K562 (cell line): ENCODE measurements around the gene CLIP1. TPM values are rescaled to one million over a fixed set of nuclear protein-coding genes. Genes with fewer than 3 reads are reported as not detected.

Experiments
- ATAC-seq: fragments of 200-7000 bp; cut with Tn5 transposase; 3 replicates; pipeline ENCODE4 v1.9.1; 2020; ENCODE audit warnings: moderate library complexity
- BruUV-seq: library from RNA; stranded (reverse); fragments of 400-500 nt; replicated peaks from 2 replicates; lab custom pipeline; 2021; lab: Mats Ljungman, UMichigan
- CTCF ChIA-PET: fragments of 300-600 bp; formaldehyde crosslinking; extraction: SDS; loops from one replicate; lab custom pipeline; 2021; ENCODE audit warnings: low intra/inter-chr PET ratio; lab: Yijun Ruan, JAX
- POLR2A ChIA-PET: fragments of 300-600, 350-650 bp; sonication (Branson Sonifier 250); formaldehyde crosslinking; extraction: SDS; loops from one replicate; lab custom pipeline; 2021; ENCODE audit warnings: antibody characterized with exemption, inconsistent platforms; lab: Yijun Ruan, JAX
- DNase-seq, 4 experiments: peaks; one replicate each; pipeline versions ENCODE4 v3.0.0 to v3.0.0-alpha.2; 2011 to 2018; ENCODE audit warnings: low spot score in 3 of 4, mixed read lengths in 3 of 4; ENCODE audit errors: extremely low read depth in 1 of 4
- FAIRE-seq: peaks from 2 replicates; lab custom pipeline; 2011; peaks lifted over from hg19 to GRCh38; lab: Jason Lieb, UNC
- H2AFZ ChIP-seq: 2 replicates; pipeline ENCODE4 v1.6.0; 2011; ENCODE audit warnings: low read depth, low read length, control low read depth, inconsistent platforms
- H3K27ac ChIP-seq: fragments of 200-600 bp; 3 replicates; pipeline ENCODE4 v1.8.0; 2011; ENCODE audit warnings: low read depth, mild to moderate bottlenecking, control low read depth, inconsistent platforms, low read length, moderate library complexity, mixed read lengths; ENCODE audit errors: extremely low read depth
- H3K27me3 ChIP-seq, 2 experiments: fragments of 300-600 bp in 1 of 2; 2 replicates in 1 of 2; 3 replicates in 1 of 2; pipeline versions ENCODE4 v1.6.0 to v1.8.0; 2011; ENCODE audit warnings: inconsistent platforms in 2 of 2, low read length in 2 of 2, mild to moderate bottlenecking in 1 of 2, mixed read lengths in 1 of 2, moderate library complexity in 1 of 2; ENCODE audit not compliant: control insufficient read depth in 2 of 2, insufficient read depth in 2 of 2
- H3K36me3 ChIP-seq: fragments of 300-600 bp; 3 replicates; pipeline ENCODE4 v1.8.0; 2011; ENCODE audit warnings: mild to moderate bottlenecking, low read length, inconsistent platforms; ENCODE audit not compliant: control insufficient read depth, insufficient read depth
- H3K4me1 ChIP-seq, 2 experiments: fragments of 200-600 bp in 1 of 2; replicated peaks in 1 of 2; 2 replicates in 1 of 2; 3 replicates in 1 of 2; pipeline versions ENCODE4 v1.5.1 to v1.8.0; 2011; ENCODE audit warnings: inconsistent platforms in 2 of 2, low read length in 2 of 2, mild to moderate bottlenecking in 1 of 2, mixed read lengths in 1 of 2, moderate library complexity in 1 of 2; ENCODE audit not compliant: control insufficient read depth in 2 of 2, insufficient read depth in 2 of 2
- H3K4me2 ChIP-seq: 2 replicates; pipeline ENCODE4 v1.6.1; 2011; ENCODE audit warnings: low read length, control low read depth, inconsistent platforms, mixed read lengths; ENCODE audit not compliant: insufficient read depth
- H3K4me3 ChIP-seq: fragments of 200-600 bp; sonication (generic), shearing (Covaris generic); 2 replicates; pipeline ENCODE4 v1.5.1; 2016; ENCODE audit warnings: control low read depth, inconsistent platforms
- H3K79me2 ChIP-seq: fragments of 200-600 bp; 3 replicates; pipeline ENCODE4 v1.8.0; 2011; ENCODE audit warnings: low read length, inconsistent platforms; ENCODE audit not compliant: control insufficient read depth, insufficient read depth
- H3K9ac ChIP-seq, 2 experiments: 2 replicates each; pipeline versions ENCODE4 v1.6.0 to v1.6.1; 2011; ENCODE audit warnings: low read depth in 2 of 2, low read length in 2 of 2, control low read depth in 1 of 2, inconsistent platforms in 1 of 2, mild to moderate bottlenecking in 1 of 2, mixed read lengths in 1 of 2; ENCODE audit not compliant: insufficient read depth in 1 of 2
- H3K9me1 ChIP-seq: one replicate; pipeline ENCODE4 v1.6.0; 2011; ENCODE audit warnings: inconsistent platforms, mild to moderate bottlenecking, low read length, moderate library complexity; ENCODE audit not compliant: control insufficient read depth, insufficient read depth
- H3K9me3 ChIP-seq: replicated peaks from 2 replicates; pipeline ENCODE4 v1.5.1; 2011; ENCODE audit warnings: low read depth, low read length, inconsistent platforms; ENCODE audit not compliant: control insufficient read depth, insufficient read depth
- H4K20me1 ChIP-seq: replicated peaks from 2 replicates; pipeline ENCODE4 v1.6.1; 2011; ENCODE audit warnings: low read length, inconsistent platforms, mixed read lengths; ENCODE audit not compliant: control insufficient read depth, insufficient read depth
- CHCHD3 ChIP-seq: fragments of 250-450 bp; sonication (Bioruptor Pico); IDR thresholded peaks from 2 replicates; pipeline ENCODE4 v2.1.2; 2022; ENCODE audit warnings: mild to moderate bottlenecking
- HMGXB4 ChIP-seq: sonication (generic); formaldehyde crosslinking; IDR thresholded peaks from 2 replicates; pipeline ENCODE4 v1.8.1; 2023; ENCODE audit warnings: mild to moderate bottlenecking, missing genetic modification reagents
- MBD1 ChIP-seq: fragments of 250-450 bp; sonication (Bioruptor Pico); IDR thresholded peaks from 2 replicates; pipeline ENCODE4 v1.8.0; 2022; ENCODE audit warnings: inconsistent platforms
- MXD1 ChIP-seq: fragments of 250-450 bp; sonication (Bioruptor Pico); IDR thresholded peaks from 2 replicates; pipeline ENCODE4 v1.8.0; 2021; ENCODE audit warnings: borderline replicate concordance, mild to moderate bottlenecking, moderate library complexity; ENCODE audit not compliant: poor library complexity, severe bottlenecking
- NR2C1 ChIP-seq, 2 experiments: fragments of 450-650 bp; IDR thresholded peaks; 2 replicates each; pipeline ENCODE4 v1.6.1; 2017; ENCODE audit warnings: mild to moderate bottlenecking in 2 of 2, antibody characterized with exemption in 1 of 2, inconsistent platforms in 1 of 2, missing compliant biosample characterization in 1 of 2, missing genetic modification characterization in 1 of 2
- SP2 ChIP-seq: IDR thresholded peaks from 2 replicates; pipeline ENCODE4 v1.6.1; 2011; ENCODE audit warnings: mild to moderate bottlenecking, low read depth, low read length, moderate library complexity; ENCODE audit not compliant: poor library complexity, severe bottlenecking; ENCODE audit errors: extremely low read depth
- TRIM28 ChIP-seq: fragments of 450-650 bp; IDR thresholded peaks from 2 replicates; pipeline ENCODE4 v1.6.1; 2017
- ZBTB2 ChIP-seq: fragments of 450-650 bp; IDR thresholded peaks from 2 replicates; pipeline ENCODE4 v1.6.1; 2016; ENCODE audit warnings: antibody characterized with exemption
- ZFX ChIP-seq: sonication (generic); formaldehyde crosslinking; IDR thresholded peaks from 2 replicates; pipeline ENCODE4 v1.8.0; 2022; ENCODE audit warnings: mild to moderate bottlenecking, missing genetic modification reagents, moderate library complexity
- ZNF12 ChIP-seq: sonication (generic); formaldehyde crosslinking; IDR thresholded peaks from 2 replicates; pipeline ENCODE4 v1.4.0; 2020; ENCODE audit warnings: mild to moderate bottlenecking, missing genetic modification reagents
- ZNF589 ChIP-seq: fragments of 200-800 bp; sonication (Bioruptor generic); IDR thresholded peaks from 2 replicates; pipeline ENCODE4 v1.6.1; 2016; ENCODE audit warnings: low read depth, missing genetic modification characterization, missing compliant biosample characterization
- WGBS: fragments of 100-300 bp; shearing (Covaris generic); methylation state at CpG from one replicate; pipeline ENCODE4 v1.1.6; 2016; ENCODE audit warnings: low coverage, mixed read lengths; ENCODE audit not compliant: insufficient coverage; ENCODE audit errors: missing lambda C conversion rate; 5-methylcytosine and 5-hydroxymethylcytosine counted together
- in situ Hi-C: fragments of 300-500 bp; cut with MboI; formaldehyde crosslinking; loops from 4 replicates; pipeline ENCODE4 v1.15.0; 2018; ENCODE audit warnings: inconsistent platforms, mixed read lengths
- intact Hi-C: fragments of 100-400 bp; cut with micrococcal nuclease; formaldehyde crosslinking; loops from 2 replicates; pipeline ENCODE4 v1.14.2; 2022
- polyA plus RNA-seq, 8 experiments: library from polyadenylated mRNA; depleted of rRNA in 4 of 8; stranded (reverse) in 5 of 8; unstranded in 3 of 8; fragments of >200 nt; fragmentation: Nextera tagmentation in 2 of 8; fragmentation: Illumina TruSeq in 1 of 8; extraction: Ambion mirVana in 2 of 8; extraction: Trizol in 1 of 8; gene quantifications; 2 replicates each; pipeline versions ENCODE4 v1.2.1 to v1.2.3, GENCODE V29; 2011 to 2014; ENCODE audit warnings: inconsistent platforms in 1 of 8, missing spikeins in 1 of 8
- total RNA-seq, 7 experiments: library from RNA; depleted of rRNA in 6 of 7; stranded (reverse); fragments of >200 nt in 6 of 7; fragmentation: Illumina TruSeq in 2 of 7; extraction: Trizol in 2 of 7; gene quantifications; 2 replicates each; pipeline versions ENCODE4 v1.2.1 to v1.2.3, GENCODE V29; 2011 to 2021; ENCODE audit warnings: low replicate concordance in 1 of 7

CLIP1 gene
- total and polyA plus RNA-seq, 9 of the 15 experiments (the other 6 are each of a cell fraction or from before 2014, with no cell fraction given), result 5.8 to 33.9 (median 27.6) TPM

- no peak for TF ChIP-seq MBD1 (CRISPR knock-in tag)
- TF ChIP-seq SP2, result no peak
- TF ChIP-seq, all 486 proteins: peak for 120
Observed at GRCh38 chr12:122399592-122400373, 22.7 kb downstream of the CLIP1 start (continued).

- Histone ChIP-seq H3K9ac (peak overlapping the region; percentile 59 to 92; a peak in 3 of 4 replicates), H3K27me3 (no peaks in the 10 kb centered on the region), H3K4me2 (peak overlapping the region; percentile 96), H3K4me3 (peak overlapping the region; percentile 33), H3K9me1 (no peaks in the 10 kb centered on the region), H3K27ac (peak overlapping the region; percentile 99), H3K79me2 (peaks cover 29% of the 10 kb centered on the region), H4K20me1 (no peaks in the 10 kb centered on the region), H2AFZ (peak overlapping the region; percentile 72), H3K4me1 (peaks cover 6 to 9% of the 10 kb centered on the region in 2 experiments; a peak in 4 of 5 replicates), H3K36me3 (peaks cover 6% of the 10 kb centered on the region; the same call in 1 of the 3 replicates), H3K9me3 (no peaks in the 10 kb centered on the region)
- intact Hi-C loops, result loop anchor here (1.0 to 10.0 kb wide), 2 partner anchors 72 to 356 kb away; partner anchors contain the start of gene DENR
- ATAC-seq (peak; percentile 25), FAIRE-seq (no peak), DNase-seq (peak in 1 of 4 experiments; percentile 51)
- 5% methylated on average over 2 of the region's 2 CpGs for WGBS
- no TSS peak for BruUV-seq
- CTCF ChIA-PET, result interaction anchor here (1.5 to 2.8 kb wide), 2 partner anchors 22 to 72 kb away, joined by 6 to 30 read pairs; no protein-coding TSS in a partner anchor
- in situ Hi-C loops, result no loop called here
- POLR2A ChIA-PET, result interaction anchor here (0.5 to 3.5 kb wide), 47 partner anchors 9 to 388 kb away, joined by 3 to 30 read pairs (median 5); partner anchors contain the start of genes CLIP1, KNTC1, RSRC2 and ZCCHC8
- TF ChIP-seq MXD1 (no peak), TRIM28 (0 out of 2 replicates have a peak, but pooled peaks have one; percentile 17), ZNF589 (CRISPR knock-in tag) (no peak), NR2C1 (IDR thresholded peaks at IDR 0.05) (no peak), NR2C1 (tag; IDR thresholded peaks at IDR 0.05) (0 out of 2 replicates have a peak, but pooled peaks have one; percentile 30), CHCHD3 (no peak), ZNF12 (CRISPR knock-in tag) (no peak), ZBTB2 (peak; percentile 14; the same call in 1 of the 2 replicates), HMGXB4 (peak; percentile 52; the same call in 1 of the 2 replicates), ZFX (CRISPR knock-in tag) (no peak)
Observed at GRCh38 chr12:122399254-122399591, 23.2 kb downstream of the CLIP1 start.
